GM19372 (cell line): ENCODE measurements around the gene FGGY.
"Not testable (repeated sequence)": the region's sequence is repeated elsewhere in the genome, so short reads cannot be mapped to it uniquely, and the experiment has no call there.

Experiments
- ATAC-seq: cut with Tn5 transposase; IDR thresholded peaks from one replicate; pipeline ENCODE4 v1.9.1; 2021; ENCODE audit warnings: mild to moderate bottlenecking, low read depth, moderate library complexity; ENCODE audit not compliant: unreplicated experiment

FGGY gene

GRCh38 chr1:59528471-59528870 is 231.6 kb downstream of the FGGY start:
- ATAC-seq = no peak

GRCh38 chr1:59528900-59529299 is 232.0 kb downstream of the FGGY start:
- no peak for ATAC-seq

GRCh38 chr1:59530119-59530518 is 233.2 kb downstream of the FGGY start:
- no peak for ATAC-seq

GRCh38 chr1:59532102-59532501 is 235.2 kb downstream of the FGGY start:
- no peak for ATAC-seq

- not testable (repeated sequence) for ATAC-seq
Observed at GRCh38 chr1:59538476-59538875, 241.6 kb downstream of the FGGY start.

GRCh38 chr1:59539961-59540681 is 243.2 kb downstream of the FGGY start:
- no peak for ATAC-seq

GRCh38 chr1:59541161-59541560 is 244.3 kb downstream of the FGGY start:
- no peak for ATAC-seq

- no peak for ATAC-seq
Observed at GRCh38 chr1:59541891-59542290, 245.0 kb downstream of the FGGY start.

- ATAC-seq = no peak
Observed at GRCh38 chr1:59543211-59543668, 246.3 kb downstream of the FGGY start.

GRCh38 chr1:59544615-59545293 is 247.9 kb downstream of the FGGY start:
- no peak for ATAC-seq

- no peak for ATAC-seq
Observed at GRCh38 chr1:59545830-59546229, 248.9 kb downstream of the FGGY start.

- ATAC-seq = no peak
Observed at GRCh38 chr1:59549066-59549837, 252.4 kb downstream of the FGGY start.

GRCh38 chr1:59549903-59550302 is 253.0 kb downstream of the FGGY start:
- ATAC-seq = no peak

- no peak for ATAC-seq
Observed at GRCh38 chr1:59552007-59552406, 255.1 kb downstream of the FGGY start.

GRCh38 chr1:59553371-59553770 is 256.5 kb downstream of the FGGY start:
- no peak for ATAC-seq

GRCh38 chr1:59554011-59554663 is 257.2 kb downstream of the FGGY start:
- no peak for ATAC-seq

- no peak for ATAC-seq
Observed at GRCh38 chr1:59554752-59555151, 257.9 kb downstream of the FGGY start.

- ATAC-seq = no peak
Observed at GRCh38 chr1:59556398-59556797, 259.5 kb downstream of the FGGY start.

GRCh38 chr1:59556802-59557548 is 260.1 kb downstream of the FGGY start:
- ATAC-seq = no peak

- no peak for ATAC-seq
Observed at GRCh38 chr1:59557549-59557885, 260.6 kb downstream of the FGGY start.
